Mucosa of rectum (tissue), 2 donors: ENCODE measurements around the gene MTCH2.
"Not testable (repeated sequence)": the region's sequence is repeated elsewhere in the genome, so short reads cannot be mapped to it uniquely, and the experiment has no call there.

Source experiments
- H3K27ac ChIP-seq, 2 donors: one replicate each; pipeline ENCODE4 v1.7.0; 2013; ENCODE audit warnings: inconsistent platforms in 2 of 2, low read depth in 2 of 2, low read length in 2 of 2
- H3K27me3 ChIP-seq, 2 donors: one replicate each; pipeline ENCODE4 v1.7.0; 2013; ENCODE audit warnings: low read length in 2 of 2; ENCODE audit not compliant: control insufficient read depth in 2 of 2, insufficient read depth in 2 of 2
- H3K36me3 ChIP-seq, 2 donors: one replicate each; pipeline ENCODE4 v1.7.0; 2013; ENCODE audit warnings: low read length in 2 of 2; ENCODE audit not compliant: control insufficient read depth in 2 of 2, insufficient read depth in 2 of 2
- H3K4me1 ChIP-seq, 2 donors: one replicate each; pipeline ENCODE4 v1.7.0; 2013; ENCODE audit warnings: low read length in 2 of 2, mild to moderate bottlenecking in 1 of 2; ENCODE audit not compliant: control insufficient read depth in 2 of 2, insufficient read depth in 2 of 2
- H3K4me3 ChIP-seq, 2 donors: one replicate each; pipeline ENCODE4 v1.7.0; 2013; ENCODE audit warnings: low read length in 2 of 2
- H3K9ac ChIP-seq, 2 donors: one replicate each; pipeline ENCODE4 v1.7.0; 2013; ENCODE audit warnings: low read length in 2 of 2, low read depth in 1 of 2, mild to moderate bottlenecking in 1 of 2
- H3K9me3 ChIP-seq, 2 donors: one replicate each; pipeline ENCODE4 v1.7.0; 2013; ENCODE audit warnings: low read length in 2 of 2; ENCODE audit not compliant: control insufficient read depth in 2 of 2
- donor health status: healthy.
- donor health status: Normal muscosa, but diverticular disease.

Gene MTCH2

DNA sequence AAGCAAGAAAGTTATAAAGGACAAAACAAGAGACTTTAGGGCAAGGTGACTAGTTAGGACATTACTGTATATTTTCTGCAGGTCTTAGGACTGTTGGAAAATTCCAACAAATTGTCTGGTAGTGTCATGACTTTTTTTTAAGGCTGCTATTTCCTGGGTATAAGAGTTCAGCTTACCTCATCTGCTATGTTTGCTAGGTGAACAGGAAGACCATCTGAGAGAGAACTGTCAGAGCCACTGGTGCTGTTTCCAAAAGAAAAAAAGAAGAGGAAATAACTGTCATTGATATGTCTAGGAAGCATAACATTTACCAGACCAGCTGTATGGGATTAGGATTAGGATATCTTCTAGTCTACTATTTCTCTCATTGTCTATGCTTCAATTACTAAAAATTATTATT is 26.3 kb upstream of the MTCH2 start:
- Histone ChIP-seq H3K36me3 (no peaks in the 10 kb centered on the region), H3K4me3 (no peak overlapping the region), H3K27ac (no peak overlapping the region), H3K9me3 (no peaks in the 10 kb centered on the region), H3K27me3 (no peaks in the 10 kb centered on the region), H3K4me1 (no peaks in the 10 kb centered on the region), H3K9ac (no peak overlapping the region)

DNA sequence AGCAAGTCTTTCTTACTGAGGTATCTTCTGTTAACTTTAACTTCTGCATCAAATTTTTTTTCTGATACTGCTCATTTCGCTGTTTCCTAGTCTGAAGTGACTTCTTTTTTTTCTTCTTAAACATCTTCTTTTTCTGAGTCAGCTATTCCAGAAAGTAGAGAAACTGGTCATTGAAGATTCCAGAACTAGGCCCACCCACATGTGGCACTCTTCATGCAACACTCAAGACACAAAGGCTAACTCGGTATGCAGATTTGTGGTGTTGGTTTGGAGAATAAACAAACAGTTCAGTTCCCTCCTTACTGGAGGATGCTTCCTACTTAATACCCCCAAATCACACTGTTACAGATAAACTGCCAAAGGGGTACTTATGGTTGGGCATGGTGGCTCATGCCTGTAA is 25.2 kb upstream of the MTCH2 start:
- Histone ChIP-seq H3K27me3 (no peaks in the 10 kb centered on the region), H3K4me1 (no peaks in the 10 kb centered on the region), H3K9ac (no peak overlapping the region), H3K27ac (no peak overlapping the region), H3K9me3 (no peaks in the 10 kb centered on the region), H3K36me3 (no peaks in the 10 kb centered on the region), H3K4me3 (no peak overlapping the region)

DNA sequence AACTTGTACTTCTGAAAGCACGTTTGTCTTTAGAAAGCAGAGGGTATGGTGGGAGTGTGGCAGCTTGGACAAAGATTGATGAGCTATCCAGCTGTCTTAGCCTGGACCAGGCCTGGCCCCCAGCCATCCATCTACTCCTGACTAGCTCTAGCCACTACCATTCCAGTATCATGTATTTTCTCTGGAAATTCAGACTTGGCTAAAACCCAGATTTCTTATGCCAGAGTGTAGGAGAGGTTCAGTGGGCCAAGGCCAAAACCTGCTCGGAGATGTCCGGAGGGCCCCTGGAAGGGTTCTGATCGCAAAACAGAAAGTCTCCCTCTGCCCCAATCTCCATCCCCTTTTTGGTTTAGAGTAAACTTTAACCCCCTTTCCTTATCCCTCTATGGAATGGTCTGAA is 24.8 kb upstream of the MTCH2 start:
- Histone ChIP-seq H3K27me3 (no peaks in the 10 kb centered on the region), H3K9ac (no peak overlapping the region), H3K4me3 (no peak overlapping the region), H3K9me3 (no peaks in the 10 kb centered on the region), H3K36me3 (no peaks in the 10 kb centered on the region), H3K27ac (no peak overlapping the region), H3K4me1 (no peaks in the 10 kb centered on the region)

DNA sequence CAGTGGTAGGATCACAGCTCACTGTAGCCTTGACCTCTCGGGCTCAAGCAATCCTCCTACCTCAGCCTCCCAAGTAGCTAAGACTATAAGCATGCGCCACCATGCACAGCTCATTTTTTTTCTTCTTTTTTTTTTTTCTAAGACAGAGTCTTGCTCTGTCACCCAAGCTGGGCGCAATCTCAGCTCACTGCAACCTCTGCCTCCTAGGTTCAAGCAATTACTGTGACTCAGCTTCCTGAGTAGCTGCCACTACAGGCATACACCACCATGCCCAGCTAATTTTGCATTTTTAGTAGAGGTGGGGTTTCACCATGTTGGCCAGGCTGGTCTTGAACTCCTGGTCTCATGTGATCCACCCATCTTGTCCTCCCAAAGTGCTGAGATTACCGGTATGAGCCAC is 22.6 kb upstream of the MTCH2 start:
- H3K9me3 ChIP-seq, H3K36me3 ChIP-seq, H3K4me3 ChIP-seq: not testable (repeated sequence)

GRCh38 chr11:47661245-47661644 is 18.9 kb upstream of the MTCH2 start:
- H3K27me3 ChIP-seq: no peaks in the 10 kb centered on the region
- no peaks in the 10 kb centered on the region for H3K36me3 ChIP-seq
- H3K27ac ChIP-seq: no peak overlapping the region
- H3K9ac ChIP-seq: no peak overlapping the region
- H3K4me3 ChIP-seq: no peak overlapping the region
- H3K4me1 ChIP-seq: no peaks in the 10 kb centered on the region
- no peaks in the 10 kb centered on the region for H3K9me3 ChIP-seq

More for the DNA sequence above, 22.6 kb upstream of the MTCH2 start:
- not testable (repeated sequence) for H3K27me3 ChIP-seq, H3K27ac ChIP-seq, H3K9ac ChIP-seq, H3K4me1 ChIP-seq

DNA sequence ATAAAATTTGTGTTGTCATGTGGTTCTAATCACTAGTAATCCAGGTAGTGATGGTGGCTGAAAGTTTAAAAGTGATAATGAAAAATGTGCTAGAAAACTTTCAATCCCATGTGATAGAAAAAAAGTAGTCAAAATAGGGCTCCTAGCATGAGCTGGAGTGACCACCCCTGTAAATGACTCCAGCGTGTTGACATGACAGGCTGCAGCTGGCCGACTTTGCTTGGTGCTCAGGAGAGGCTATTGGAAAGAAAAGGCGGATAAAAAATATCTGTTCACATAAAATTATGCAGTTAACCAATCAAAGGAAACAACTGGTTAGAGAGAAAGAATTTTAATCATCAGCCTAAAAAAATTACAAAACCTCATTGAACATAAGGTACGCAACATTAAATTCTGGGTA is 16.9 kb upstream of the MTCH2 start:
- Histone ChIP-seq H3K27me3 (no peaks in the 10 kb centered on the region), H3K9me3 (no peaks in the 10 kb centered on the region), H3K4me3 (no peak overlapping the region), H3K36me3 (no peaks in the 10 kb centered on the region), H3K4me1 (no peaks in the 10 kb centered on the region), H3K27ac (no peak overlapping the region), H3K9ac (no peak overlapping the region)

DNA sequence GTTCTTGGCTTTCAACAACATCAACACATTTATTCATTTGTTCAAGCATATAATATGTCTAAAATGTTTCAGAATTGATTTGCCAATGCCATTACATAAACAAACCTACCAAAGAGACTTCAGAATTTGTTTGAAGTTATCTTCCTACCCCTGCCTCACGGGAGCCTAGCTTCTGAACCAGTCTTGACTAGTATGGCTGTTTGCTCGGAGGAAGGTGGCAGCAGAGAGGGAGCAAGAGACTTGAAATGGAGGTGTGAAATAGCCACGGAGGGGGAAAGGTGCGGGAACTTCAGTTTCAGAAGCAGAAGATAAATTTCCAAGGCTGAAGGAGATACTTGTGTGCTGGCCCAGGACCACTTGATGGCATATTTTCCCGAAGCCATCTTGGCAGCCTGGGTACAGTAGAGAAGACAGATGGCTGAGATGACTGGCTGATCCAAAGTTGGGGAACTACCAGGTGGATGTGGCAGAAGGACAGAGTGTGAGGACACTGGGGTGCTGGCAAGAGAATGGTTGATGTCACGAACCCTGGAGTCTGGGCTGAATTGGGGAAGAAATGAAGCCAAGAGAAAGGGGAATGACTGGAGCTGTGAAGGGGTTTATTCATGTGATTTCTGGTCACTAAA is 14.0 kb upstream of the MTCH2 start:
- Histone ChIP-seq H3K27me3 (no peaks in the 10 kb centered on the region), H3K4me3 (no peak overlapping the region), H3K27ac (no peak overlapping the region), H3K36me3 (no peaks in the 10 kb centered on the region), H3K9ac (no peak overlapping the region), H3K4me1 (no peaks in the 10 kb centered on the region), H3K9me3 (no peaks in the 10 kb centered on the region)

DNA sequence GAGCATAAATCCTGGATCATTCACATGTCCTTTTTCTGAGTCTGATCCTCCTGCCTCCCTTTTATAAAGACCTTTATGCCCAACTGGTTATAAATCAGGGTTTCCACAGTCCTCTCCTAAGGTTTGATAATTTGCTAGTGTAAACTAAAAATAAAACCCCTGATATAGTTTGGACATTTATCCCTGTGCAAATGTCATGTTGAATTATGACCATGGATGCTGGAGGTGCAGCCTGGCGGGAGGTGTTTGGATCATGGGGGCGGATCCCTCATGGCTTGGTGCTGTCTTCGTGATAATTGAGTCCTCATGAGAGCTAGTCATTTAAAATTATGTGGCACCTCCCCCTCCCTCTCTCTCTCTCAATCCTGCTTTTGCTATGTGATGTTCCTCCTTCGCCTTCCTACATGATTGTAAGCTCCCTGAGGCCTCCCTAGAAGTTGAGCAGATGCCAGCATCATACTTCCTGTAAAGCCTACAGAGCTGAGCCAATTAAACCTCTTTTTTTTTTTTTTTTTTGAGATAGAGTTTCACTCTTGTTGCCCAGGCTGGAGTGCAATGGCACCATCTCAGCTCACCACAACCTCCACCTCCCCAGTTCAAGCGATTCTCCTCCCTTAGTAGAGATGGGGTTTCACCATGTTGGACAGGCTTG is 9.6 kb upstream of the MTCH2 start:
- no peak overlapping the region for H3K4me3 ChIP-seq

GRCh38 chr11:47649276-47649675 is 6.9 kb upstream of the MTCH2 start:
- H3K36me3 ChIP-seq: no peaks in the 10 kb centered on the region
- no peak overlapping the region for H3K9ac ChIP-seq
- no peaks in the 10 kb centered on the region for H3K9me3 ChIP-seq
- no peaks in the 10 kb centered on the region for H3K4me1 ChIP-seq
- no peak overlapping the region for H3K4me3 ChIP-seq
- H3K27ac ChIP-seq: no peak overlapping the region
- no peaks in the 10 kb centered on the region for H3K27me3 ChIP-seq

More for the DNA sequence above, 9.6 kb upstream of the MTCH2 start:
- Histone ChIP-seq H3K9me3 (no peaks in the 10 kb centered on the region), H3K4me1 (no peaks in the 10 kb centered on the region), H3K27me3 (no peaks in the 10 kb centered on the region), H3K9ac (no peak overlapping the region), H3K36me3 (no peaks in the 10 kb centered on the region), H3K27ac (no peak overlapping the region)

GRCh38 chr11:47646019-47646418 is 3.7 kb upstream of the MTCH2 start:
- Histone ChIP-seq H3K27me3 (no peaks in the 10 kb centered on the region), H3K9ac (no peak overlapping the region), H3K4me1 (peaks cover 8 to 12% of the 10 kb centered on the region in 2 donors), H3K27ac (no peak overlapping the region), H3K4me3 (no peak overlapping the region), H3K36me3 (no peaks in the 10 kb centered on the region), H3K9me3 (no peaks in the 10 kb centered on the region)
